NCI-H2081 treated with DMSO at 0.1 percent for 48 hours (cell line): Measurements from ENCODE around the gene NAPSA.
A peak's percentile ranks its signal among the peaks of the same experiment; 100 is the strongest.
"Not testable (repeated sequence)": the region's sequence is repeated elsewhere in the genome, so short reads cannot be mapped to it uniquely, and the experiment has no call there.

Source experiments
- DNase-seq: peaks from one replicate; lab custom pipeline; 2025; lab: John Stamatoyannopoulos, UW

Gene NAPSA

DNA sequence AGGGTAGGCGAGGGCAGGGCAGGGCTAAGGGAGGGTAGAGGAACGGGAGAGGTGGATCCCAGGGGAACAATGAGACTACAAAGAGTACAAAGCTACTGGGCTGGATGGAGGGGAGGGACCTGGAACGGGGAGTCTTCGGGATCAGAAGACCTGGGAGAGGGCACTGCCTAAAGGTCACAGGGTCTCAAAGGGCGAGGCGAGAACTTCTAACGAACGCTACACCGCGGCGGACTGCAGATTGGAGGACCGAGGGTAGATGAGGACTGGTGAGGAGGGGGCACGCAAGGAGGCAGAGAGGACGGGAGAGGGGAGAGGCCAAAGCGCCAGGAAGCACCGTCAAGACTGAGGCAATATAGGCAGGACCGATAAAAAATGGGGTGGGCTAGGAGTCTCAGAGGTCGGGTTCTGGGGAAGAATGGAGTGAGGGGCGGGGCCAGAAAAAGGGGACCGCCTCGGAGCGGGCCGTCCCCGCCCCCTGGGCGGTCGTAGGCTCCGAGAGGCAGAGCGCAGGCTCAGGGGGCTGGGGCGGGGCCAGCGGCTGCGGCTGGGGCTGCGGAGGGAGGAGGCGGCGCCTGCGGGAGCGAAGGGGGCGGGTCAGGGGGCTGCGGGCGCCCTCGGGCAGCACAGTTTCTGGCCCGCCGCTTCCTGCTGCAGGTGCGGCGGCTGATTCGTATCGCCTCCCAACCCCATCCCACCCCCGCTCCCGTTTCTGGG, 34.9 kb downstream of the NAPSA start:
- no peak for DNase-seq

DNA sequence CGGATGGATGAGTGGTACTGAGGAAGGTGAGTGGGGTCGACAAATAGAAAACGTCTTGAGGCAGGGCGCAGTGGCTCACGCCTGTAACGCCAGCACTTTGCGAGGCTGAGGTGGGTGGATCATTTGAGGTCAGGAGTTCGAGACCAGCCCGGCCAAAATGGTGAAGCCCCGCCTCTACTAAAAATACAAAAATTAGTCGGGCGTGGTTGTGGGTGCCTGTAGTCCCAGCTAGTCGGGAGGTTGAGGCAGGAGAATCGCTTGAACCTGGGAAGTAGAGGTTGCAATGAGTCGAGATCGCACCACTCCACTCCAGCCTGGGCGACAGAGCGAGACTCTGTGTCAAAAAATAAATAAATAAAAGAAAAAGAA, 35.5 kb downstream of the NAPSA start:
- DNase-seq, result not testable (repeated sequence)

DNA sequence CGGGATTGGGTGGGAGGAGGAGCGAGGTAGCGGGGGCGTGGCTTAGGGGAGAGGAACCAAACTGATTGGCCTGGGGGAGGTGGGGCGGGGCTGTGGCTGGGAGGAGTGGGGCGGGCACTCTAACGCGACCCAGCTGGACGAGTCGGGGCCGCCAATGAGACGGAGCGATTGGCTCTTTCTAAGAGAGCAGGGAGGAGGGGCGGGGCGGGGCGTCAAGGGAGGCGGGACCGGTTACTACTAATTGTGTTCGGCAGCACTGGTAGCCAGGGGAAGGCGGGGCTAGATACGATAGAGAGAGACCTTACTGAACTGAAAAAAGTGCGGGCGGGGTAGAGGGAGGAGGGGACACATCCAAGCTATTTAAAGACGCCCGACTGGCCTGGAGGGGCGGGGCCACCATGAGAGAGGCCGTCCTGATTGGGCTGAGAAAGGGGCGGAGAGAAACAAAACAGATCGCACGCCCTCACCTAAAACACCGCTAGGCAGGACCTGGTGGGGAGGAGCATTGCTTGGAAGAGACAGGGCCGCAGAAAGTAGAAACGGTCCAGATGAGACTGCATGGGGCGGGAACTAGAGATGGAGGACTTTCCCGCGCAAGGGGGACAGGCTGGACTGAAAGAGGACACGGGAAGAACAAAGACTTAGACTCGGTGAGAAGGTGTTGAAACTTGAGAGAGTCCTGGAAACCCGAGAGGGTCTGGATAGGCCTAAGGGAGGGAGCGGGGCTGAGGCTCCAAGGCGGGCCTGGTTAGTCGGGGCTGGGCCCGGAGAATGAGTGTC, 36.1 kb downstream of the NAPSA start, which contains the start of gene KCNC3:
KCNC3 (minus strand) TSS at position 232 of the 780 bp plus-strand sequence. CDS start 295 bp downstream, outside the sequence.
- DNase-seq, result peak; percentile 84

DNA sequence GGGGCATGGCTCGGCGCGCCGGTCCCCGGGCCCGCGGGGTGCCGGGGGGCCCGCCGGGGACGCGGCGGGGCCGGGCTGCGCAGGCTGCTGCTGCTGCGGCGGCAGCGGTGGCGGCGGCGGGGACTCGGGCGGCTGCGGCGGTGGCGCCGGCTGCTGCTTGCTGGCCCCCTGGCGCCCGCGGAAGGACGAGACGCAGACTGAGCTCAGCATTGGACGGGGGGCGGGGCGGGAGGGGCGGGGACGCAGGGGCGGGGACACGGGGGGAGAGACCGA, 36.6 kb downstream of the NAPSA start:
- no peak for DNase-seq

DNA sequence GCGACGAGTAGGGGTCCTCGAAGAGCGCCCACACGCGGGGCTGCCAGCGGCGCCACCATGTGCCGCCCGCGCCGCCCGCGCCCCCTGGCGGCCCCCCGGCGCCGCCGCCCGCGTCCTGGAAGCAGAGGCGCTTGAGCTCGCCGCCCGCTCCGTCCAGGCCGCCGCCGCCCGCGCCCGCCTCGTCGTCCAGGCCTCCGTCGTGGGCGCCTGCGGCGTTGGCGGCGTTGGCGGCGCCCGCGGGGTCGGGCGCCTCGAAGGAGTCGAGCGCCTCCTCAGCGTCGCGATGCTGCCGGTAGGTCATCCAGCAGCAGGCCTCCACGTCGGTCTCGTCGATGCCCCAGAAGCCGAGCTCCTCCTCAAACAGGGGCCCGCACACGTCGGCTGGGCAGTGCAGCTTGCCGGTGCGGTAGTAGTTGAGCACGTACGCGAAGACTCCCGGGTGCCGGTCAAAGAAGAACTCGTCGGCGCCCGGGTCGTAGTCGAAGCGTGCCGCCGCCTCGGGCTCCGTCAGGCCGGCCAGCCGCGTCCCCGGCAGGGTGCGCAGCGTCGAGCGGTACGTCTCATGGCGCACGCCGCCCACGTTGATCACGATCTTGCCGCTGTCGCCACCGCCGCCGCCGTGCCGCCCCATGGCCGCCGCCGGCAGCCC, 37.1 kb downstream of the NAPSA start:
- DNase-seq, result no peak

DNA sequence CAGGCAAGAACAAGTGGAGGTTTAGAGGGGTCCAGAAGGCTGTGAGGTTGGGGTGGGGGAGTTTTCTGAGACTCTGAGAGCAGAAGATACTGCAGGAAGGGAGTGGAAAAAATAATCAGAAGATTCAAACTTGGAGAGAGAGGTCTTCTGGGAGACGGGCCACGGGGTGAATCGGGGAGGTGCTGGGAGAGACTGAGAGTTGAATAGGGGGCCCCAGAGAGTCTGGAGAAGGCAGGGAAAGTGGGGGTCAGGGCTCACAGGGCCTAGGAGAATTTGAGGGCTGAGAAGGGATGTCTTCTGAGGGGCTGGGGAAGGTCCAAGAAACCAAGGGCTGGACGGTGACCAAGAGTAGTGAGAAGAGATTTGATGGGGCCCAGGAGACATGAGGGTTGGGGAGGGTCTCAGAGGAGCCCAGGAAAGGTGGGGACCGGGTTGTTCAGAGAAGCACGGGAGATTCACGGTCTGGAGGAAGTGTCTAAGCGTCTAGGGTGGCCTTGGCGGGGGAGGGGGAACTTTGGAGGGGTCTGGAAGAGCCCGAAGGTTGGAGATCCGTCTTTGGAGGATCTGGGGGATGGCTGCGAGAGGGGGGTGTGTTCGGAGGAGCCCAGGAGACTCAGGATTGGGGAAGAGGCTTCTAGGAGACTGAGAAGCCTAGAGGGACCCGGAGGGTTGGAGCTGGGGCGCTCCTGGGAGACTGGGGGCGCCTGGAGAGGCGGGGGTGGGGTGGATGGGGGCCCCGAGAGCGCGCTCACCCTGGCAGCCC, 37.8 kb downstream of the NAPSA start:
- DNase-seq, result no peak

DNA sequence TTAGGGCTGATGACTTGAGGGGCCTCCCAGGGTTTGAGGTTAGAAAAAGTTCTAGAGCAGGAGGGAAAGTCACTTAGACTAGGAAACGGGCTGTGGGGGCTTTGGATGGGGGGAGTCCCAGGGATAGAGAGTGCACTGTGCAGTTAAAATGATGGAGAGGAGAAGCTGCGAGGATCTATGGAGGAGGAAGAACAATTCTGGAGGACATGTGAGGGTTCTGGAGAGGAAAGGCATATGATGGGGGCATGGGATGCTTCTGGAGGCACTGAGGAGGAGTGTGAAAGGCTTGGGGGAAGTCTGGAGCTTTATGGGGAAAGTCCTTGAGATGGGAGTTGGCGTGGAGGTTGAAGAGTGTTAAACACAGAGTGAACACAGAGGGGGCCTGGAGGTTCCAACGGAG, 38.4 kb downstream of the NAPSA start:
- DNase-seq, result no peak

DNA sequence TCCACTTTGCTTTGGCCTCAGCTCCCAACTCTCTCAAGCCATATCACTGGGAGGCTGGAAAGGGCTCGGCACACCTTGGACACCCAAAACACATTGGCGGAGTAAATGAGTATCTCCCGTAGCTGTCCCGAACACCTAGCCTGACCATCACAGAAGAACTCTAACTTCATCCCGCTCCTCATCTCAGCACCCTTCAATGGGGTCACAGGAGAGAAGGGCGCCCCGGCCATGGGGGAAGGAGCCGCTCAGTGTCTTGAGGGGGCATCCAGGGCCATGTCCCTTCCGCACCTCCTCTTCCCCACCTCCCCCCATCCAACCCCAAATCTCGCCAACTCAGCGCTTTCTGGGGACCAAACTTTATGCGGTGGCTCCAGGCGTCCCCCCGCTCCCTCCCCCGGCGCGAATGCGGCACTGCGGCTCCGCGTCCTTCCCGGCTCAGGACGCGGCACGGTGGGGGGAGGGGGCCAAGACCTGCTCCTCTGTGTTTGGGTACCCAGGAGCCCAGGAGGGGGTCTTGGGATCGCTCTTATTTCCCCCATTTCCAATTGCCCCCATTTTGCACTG, 39.3 kb downstream of the NAPSA start:
- no peak for DNase-seq

DNA sequence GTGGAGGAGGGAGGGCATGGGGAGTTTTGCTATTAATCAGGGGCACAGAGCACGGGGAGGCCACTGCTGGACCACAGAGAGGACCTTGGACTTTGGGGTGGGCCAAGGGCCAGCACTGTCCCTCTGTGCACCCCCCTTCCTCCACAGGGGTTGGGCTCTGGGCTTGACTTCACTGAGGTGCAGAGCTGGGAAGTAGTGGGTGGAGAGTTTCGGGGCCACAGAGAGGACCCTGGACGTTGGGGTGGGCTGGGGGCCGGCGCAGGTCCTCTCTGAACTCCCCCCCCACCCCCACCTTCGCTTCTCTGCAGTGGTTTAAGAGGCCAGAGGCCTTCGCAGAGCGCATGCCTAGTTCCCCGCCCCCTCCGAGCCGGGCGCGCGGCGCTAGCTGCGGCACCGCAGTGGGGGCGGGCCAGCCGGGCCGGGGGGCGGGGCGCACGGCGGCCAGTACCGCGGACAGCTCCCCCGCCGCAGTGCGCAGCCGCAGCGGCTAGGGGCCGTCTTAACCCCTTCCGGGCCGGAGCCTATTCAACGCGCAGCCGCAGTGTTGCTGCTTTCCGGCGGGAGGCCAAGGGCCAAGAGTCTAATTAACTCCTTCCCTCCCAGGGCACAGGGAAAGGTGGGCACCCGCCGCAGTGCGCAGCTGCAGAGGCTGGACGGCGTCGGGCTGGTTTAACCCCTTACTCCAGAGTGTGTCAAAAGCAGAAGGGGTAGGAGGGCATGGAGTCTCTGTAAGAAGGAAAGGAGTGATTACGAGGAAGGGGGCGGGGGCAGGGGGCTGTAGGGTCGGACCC, 39.9 kb downstream of the NAPSA start:
- DNase-seq, result no peak

DNA sequence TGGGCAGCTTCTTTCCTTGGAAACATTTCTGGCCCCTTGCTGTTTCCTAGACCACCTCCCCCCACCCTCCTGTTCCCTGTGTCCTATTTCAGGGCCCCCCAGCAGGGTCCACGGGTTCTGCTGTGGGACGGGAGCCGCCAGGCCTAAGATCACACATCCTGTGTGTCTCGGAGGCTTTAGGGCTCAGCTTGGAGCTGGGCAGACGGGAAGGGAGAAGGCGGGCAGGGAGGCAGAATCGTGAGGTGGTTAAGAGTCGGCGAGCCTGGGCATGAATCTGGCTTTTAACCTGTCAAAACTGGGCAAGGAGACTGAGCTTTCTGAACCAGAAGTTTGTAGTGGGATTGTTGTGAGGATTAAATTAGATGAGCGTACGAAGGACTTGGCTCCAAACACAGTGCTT, 41.1 kb downstream of the NAPSA start:
- DNase-seq, result no peak

DNA sequence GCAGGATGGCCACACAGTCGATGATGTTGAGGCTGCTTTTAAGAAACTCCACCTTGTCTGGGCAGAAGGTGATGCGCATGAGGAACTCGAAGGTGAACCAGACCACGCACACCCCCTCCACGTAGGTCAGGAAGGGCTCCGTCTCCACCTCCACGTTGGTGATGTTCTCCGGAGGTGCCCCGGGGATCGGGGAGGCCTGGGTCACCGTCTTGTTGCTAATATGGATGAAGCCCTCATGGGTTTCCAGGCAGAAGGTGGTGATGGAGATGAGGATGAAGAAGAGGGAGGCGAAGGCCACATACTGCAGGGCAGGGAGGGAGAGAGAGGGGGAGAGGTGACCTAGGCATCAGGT, 41.7 kb downstream of the NAPSA start:
- DNase-seq, result no peak

DNA sequence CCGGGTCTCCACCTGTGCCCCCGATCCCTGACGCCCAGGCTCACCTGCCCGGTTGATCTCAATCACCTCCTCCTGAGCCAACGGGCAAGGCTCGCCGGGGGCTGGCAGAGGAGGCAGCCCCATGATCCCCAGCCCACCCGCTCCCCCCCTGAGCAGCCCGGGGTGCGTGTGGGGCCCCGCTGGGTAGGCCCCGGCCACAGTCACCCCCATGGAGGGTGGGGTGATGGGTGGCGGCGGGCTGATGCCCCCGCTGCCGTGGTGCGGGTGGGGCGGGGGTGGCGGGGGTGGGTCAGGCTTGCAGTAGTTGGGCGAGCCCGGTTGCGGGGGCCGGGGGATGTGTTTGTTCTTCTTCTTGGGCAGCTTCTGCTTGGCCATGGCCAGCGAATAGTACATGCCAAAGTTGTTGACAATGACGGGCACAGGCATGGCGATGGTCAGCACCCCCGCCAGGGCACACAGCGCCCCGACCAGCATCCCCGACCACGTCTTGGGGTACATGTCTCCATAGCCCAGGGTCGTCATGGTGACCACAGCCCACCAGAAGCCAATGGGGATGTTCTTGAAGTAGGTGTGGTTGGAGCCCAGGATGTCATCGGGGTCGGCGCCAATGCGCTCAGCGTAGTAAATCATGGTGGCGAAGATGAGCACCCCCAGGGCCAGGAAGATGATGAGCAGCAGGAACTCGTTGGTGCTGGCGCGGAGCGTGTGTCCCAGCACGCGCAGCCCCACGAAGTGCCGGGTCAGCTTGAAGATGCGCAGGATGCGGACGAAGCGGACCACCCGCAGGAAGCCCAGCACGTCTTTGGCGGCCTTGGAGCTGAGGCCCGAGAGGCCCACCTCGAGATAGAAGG, 42.3 kb downstream of the NAPSA start:
- DNase-seq, result no peak

DNA sequence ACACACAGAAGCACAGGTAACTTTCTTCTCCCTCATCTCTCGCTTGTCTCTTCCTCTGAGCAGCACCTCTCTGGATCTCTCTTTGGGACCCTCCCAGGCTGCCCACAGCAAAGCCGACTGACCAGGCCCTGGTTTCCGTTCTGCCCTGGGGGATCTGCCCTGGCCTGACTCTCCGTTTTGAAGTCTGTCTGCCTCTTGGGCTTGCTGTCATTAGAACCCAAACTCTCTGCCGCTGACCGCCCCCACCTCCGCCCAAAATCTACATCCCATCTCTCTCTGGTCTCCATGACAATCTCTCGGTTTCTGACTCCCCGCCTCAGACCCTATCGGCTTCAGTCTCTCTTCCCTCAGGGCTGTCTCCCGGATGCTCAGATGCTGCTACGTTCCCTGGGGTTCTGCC, 43.2 kb downstream of the NAPSA start:
- no peak for DNase-seq

DNA sequence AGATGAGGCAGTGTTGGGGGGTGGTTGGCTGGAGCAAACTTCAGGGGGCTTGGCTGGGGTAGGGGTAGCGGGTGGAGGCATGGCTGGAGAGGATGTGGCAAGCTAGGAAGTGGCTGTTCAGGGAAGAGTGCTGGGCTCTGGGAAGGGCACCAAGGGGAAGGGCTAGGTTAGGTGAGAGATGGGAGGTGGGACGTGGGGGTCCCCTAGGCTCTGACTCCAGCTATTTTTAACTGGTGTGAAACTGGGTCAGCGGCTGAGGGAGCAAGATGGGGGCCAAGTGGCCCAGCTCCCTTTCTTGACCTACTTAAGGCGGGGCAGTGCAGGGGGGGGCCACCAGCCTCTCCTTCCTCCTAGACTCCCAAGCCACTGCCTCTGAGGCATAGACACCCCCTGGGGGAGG, 43.6 kb downstream of the NAPSA start:
- DNase-seq, result no peak

DNA sequence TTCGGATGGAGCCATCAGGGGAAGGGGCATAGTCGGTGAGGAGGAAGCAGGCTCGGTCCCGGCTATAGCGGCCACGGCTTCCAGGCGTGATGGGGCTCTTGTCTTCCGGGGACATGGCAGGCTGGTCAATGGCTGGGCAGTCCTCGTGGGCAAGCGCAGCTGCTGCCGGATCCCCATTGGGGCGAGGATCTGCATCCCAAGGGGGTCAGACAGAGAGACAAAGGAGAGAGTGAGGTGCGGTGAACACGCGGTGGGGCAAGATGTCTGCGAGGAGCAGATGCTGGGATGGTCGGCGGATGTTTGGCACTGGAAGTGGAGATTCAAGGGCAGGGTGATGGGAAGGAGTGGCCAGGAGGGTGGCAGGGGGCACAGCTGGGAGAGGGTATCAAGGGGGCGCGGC, 44.8 kb downstream of the NAPSA start:
- DNase-seq, result no peak

DNA sequence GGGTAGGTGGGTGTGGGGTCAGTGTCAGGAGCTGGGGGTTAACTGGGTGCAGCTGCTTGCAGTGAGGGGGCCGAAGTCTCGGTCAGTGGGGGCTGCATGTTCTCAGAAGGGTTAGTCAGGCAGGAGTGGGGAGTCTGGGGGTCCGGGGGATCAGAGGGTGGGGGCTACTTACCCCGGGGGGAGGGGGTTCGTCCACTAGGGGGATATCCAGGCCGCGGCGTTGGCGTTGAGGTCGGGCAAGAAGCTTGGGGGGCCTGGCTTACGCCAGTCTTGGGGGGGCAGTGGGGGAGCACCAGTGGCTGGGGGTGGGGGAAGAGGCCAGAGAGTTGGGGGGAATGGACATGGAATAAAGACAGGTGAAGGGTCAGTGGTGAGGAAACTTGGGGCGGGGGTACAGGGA, 45.4 kb downstream of the NAPSA start:
- no peak for DNase-seq

DNA sequence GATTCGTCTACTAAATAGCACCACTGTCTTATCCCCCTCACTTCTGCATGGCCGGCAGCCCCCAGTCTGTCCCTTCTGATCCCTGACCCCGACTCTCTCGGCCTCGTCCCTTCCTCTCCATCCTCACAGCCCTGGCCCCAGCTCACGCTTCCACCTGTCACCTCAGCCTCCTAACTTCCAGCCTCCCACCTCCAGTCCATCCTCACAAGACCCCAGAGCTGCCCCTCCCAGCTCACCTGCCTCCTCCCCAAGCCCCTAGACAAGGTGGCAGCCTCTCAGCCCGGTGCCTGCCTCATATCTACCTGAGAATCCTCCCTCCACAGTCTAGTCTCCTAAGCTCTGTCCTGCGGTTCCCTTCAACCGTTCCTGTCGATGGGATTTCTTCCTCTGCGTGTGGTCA, 46.3 kb downstream of the NAPSA start:
- no peak for DNase-seq

DNA sequence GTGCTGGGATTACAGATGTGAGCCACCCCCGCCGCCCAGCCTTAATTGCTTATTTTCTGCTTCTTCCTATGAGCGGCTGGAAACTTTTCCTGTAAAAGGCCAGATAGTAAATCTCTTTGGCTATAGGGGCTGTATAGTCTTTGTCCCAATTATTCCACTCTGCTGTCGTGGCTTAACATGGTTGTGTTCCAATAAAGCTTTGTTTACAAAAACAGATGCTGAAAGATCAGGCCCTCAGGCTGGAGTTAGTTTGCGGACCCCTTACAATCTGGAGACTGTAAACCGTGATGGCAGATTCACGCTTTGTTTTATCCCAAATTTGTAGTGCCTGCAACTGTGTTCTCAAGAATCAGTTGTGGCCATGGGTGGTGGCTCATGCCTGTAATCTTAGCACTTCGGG, 47.0 kb downstream of the NAPSA start:
- DNase-seq, result no peak

DNA sequence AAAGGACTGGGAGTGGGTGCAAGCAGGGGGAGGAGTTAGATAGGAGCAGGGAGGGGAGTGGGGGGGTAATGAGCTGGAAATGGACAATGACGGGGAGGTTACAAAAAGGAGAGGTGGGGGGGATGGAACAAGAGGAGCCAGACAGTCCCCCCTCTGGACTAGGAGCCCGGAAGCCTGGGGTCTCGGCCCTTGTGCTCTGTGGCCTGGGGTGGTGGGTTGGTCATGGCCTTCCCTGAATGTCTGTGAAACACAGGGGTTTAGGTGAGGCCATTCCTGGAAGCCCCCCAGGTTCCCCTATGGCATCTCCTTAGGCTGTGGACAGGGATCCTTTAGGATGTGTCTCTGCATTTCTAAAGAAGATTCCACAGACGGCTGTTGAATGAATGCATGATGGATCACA, 48.3 kb downstream of the NAPSA start:
- DNase-seq, result no peak

DNA sequence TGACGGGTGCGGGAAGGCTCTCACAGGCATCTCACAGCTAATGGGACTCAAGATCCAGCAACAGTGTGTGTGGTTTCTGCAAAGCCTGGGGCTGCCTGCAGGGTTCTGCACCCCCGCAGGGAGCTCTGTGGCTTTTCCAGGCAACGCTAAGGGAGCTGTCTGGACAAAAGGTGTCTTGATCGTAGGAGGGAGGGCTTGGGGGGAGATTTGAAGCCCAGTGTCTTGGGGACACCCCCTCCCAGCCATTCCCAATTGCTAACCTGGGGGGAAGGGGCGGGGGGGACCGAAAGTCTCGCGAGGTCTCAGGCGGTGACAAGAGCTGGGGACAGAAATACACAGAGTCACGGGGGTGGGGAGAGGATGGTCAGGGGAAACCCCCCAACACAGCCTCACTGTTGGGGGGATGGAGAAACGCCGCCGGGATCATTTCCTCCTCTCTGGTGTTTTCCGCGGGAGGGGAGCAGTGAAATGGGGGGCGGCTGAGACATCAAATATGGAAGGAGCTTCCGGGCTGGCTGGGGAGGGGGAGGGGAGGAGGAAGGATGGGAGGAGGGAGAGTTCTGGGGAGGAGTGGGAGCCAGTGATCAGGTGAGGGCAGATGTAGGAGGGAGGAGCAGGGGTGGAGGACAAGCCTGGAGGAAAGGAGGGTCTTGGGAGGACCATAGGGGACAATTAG, 49.5 kb downstream of the NAPSA start:
- DNase-seq, result no peak
